ENCODE results near the gene TRPT1.
A peak's percentile ranks its signal among the peaks of the same experiment; 100 is the strongest.
"Not testable (repeated sequence)": the region's sequence is repeated elsewhere in the genome, so short reads cannot be mapped to it uniquely, and the experiment has no call there.

The TRPT1 gene

GRCh38 chr11:64251016-64251752 lies 25.2 kb upstream of the TRPT1 start, which contains the start of gene PLCB3:
PLCB3 (plus strand) TSS chr11:64251530; CDS start chr11:64251650, 120 bp downstream.
- Histone ChIP-seq H3K36me3 (ENCODE audit: control insufficient read depth in 5 of 5, insufficient read depth in 5 of 5, low read length in 5 of 5) (peaks cover 0 to 21% (median 20%) of the 10 kb centered on the region in 5 donors), H3K9me3 (ENCODE audit: control insufficient read depth in 5 of 5, low read length in 5 of 5) (no peaks in the 10 kb centered on the region), H3K27ac (ENCODE audit: low read depth, low read length) (peak within 1 kb of the TSS; percentile 50), H3K27me3 (ENCODE audit: control insufficient read depth in 5 of 5, insufficient read depth in 4 of 5, low read length in 5 of 5) (no peaks in the 10 kb centered on the region), H3K4me3 (ENCODE audit: low read depth in 1 of 5, low read length in 5 of 5) (peak within 1 kb of the TSS; percentile 73 to 80 (median 78)), H3K9ac (ENCODE audit: low read length in 5 of 5) (peak within 1 kb of the TSS in 4 of 5 donors; percentile 82 to 89 (median 84)), H3K4me1 (ENCODE audit: control insufficient read depth in 5 of 5, insufficient read depth in 5 of 5, low read length in 5 of 5) (peaks cover 2 to 48% (median 44%) of the 10 kb centered on the region in 5 donors)

- peaks cover 2 to 54% (median 51%) of the 10 kb centered on the region in 5 donors for H3K4me1 ChIP-seq (ENCODE audit: control insufficient read depth in 5 of 5, insufficient read depth in 5 of 5, low read length in 5 of 5)
- H3K27ac ChIP-seq (ENCODE audit: low read depth, low read length) = no peak overlapping the region
- peak overlapping the region in 4 of 5 donors; percentile 16 to 59 (median 48) for H3K9ac ChIP-seq (ENCODE audit: low read length in 5 of 5)
- H3K36me3 ChIP-seq (ENCODE audit: control insufficient read depth in 5 of 5, insufficient read depth in 5 of 5, low read length in 5 of 5) = peaks cover 0 to 15% (median 13%) of the 10 kb centered on the region in 5 donors
- H3K4me3 ChIP-seq (ENCODE audit: low read depth in 1 of 5, low read length in 5 of 5) = peak overlapping the region in 4 of 5 donors; percentile 47 to 66 (median 64)
- no peaks in the 10 kb centered on the region for H3K9me3 ChIP-seq (ENCODE audit: control insufficient read depth in 5 of 5, low read length in 5 of 5)
- H3K27me3 ChIP-seq (ENCODE audit: control insufficient read depth in 5 of 5, insufficient read depth in 4 of 5, low read length in 5 of 5) = no peaks in the 10 kb centered on the region
Measured at GRCh38 chr11:64250415-64251015, 24.5 kb upstream of the TRPT1 start.

GRCh38 chr11:64249563-64250414 lies 23.8 kb upstream of the TRPT1 start:
- Histone ChIP-seq H3K9me3 (ENCODE audit: control insufficient read depth in 5 of 5, low read length in 5 of 5) (no peaks in the 10 kb centered on the region), H3K4me3 (ENCODE audit: low read depth in 1 of 5, low read length in 5 of 5) (no peak overlapping the region), H3K4me1 (ENCODE audit: control insufficient read depth in 5 of 5, insufficient read depth in 5 of 5, low read length in 5 of 5) (peaks cover 2 to 62% (median 58%) of the 10 kb centered on the region in 5 donors), H3K27me3 (ENCODE audit: control insufficient read depth in 5 of 5, insufficient read depth in 4 of 5, low read length in 5 of 5) (no peaks in the 10 kb centered on the region), H3K9ac (ENCODE audit: low read length in 5 of 5) (peak overlapping the region in 1 of 5 donors; percentile 22), H3K36me3 (ENCODE audit: control insufficient read depth in 5 of 5, insufficient read depth in 5 of 5, low read length in 5 of 5) (peaks cover 0 to 8% (median 7%) of the 10 kb centered on the region in 5 donors), H3K27ac (ENCODE audit: low read depth, low read length) (no peak overlapping the region)

GRCh38 chr11:64249038-64249437 lies 23.1 kb upstream of the TRPT1 start:
- Histone ChIP-seq H3K27ac (ENCODE audit: low read depth, low read length) (no peak overlapping the region), H3K9ac (ENCODE audit: low read length in 5 of 5) (no peak overlapping the region), H3K9me3 (ENCODE audit: control insufficient read depth in 5 of 5, low read length in 5 of 5) (no peaks in the 10 kb centered on the region), H3K36me3 (ENCODE audit: control insufficient read depth in 5 of 5, insufficient read depth in 5 of 5, low read length in 5 of 5) (peaks cover 0 to 5% (median 3%) of the 10 kb centered on the region in 5 donors), H3K4me1 (ENCODE audit: control insufficient read depth in 5 of 5, insufficient read depth in 5 of 5, low read length in 5 of 5) (peaks cover 2 to 64% (median 58%) of the 10 kb centered on the region in 5 donors), H3K27me3 (ENCODE audit: control insufficient read depth in 5 of 5, insufficient read depth in 4 of 5, low read length in 5 of 5) (no peaks in the 10 kb centered on the region), H3K4me3 (ENCODE audit: low read depth in 1 of 5, low read length in 5 of 5) (no peak overlapping the region)

- Histone ChIP-seq H3K4me3 (ENCODE audit: low read depth in 1 of 5, low read length in 5 of 5) (no peak overlapping the region), H3K27me3 (ENCODE audit: control insufficient read depth in 5 of 5, insufficient read depth in 4 of 5, low read length in 5 of 5) (no peaks in the 10 kb centered on the region), H3K27ac (ENCODE audit: low read depth, low read length) (no peak overlapping the region), H3K4me1 (ENCODE audit: control insufficient read depth in 5 of 5, insufficient read depth in 5 of 5, low read length in 5 of 5) (peaks cover 2 to 65% (median 55%) of the 10 kb centered on the region in 5 donors), H3K9ac (ENCODE audit: low read length in 5 of 5) (no peak overlapping the region), H3K36me3 (ENCODE audit: control insufficient read depth in 5 of 5, insufficient read depth in 5 of 5, low read length in 5 of 5) (peaks cover 0 to 7% (median 7%) of the 10 kb centered on the region in 5 donors), H3K9me3 (ENCODE audit: control insufficient read depth in 5 of 5, low read length in 5 of 5) (no peaks in the 10 kb centered on the region)
Measured at GRCh38 chr11:64248578-64248977, 22.6 kb upstream of the TRPT1 start.

GRCh38 chr11:64247729-64248531 lies 21.9 kb upstream of the TRPT1 start:
- H3K9me3 ChIP-seq (ENCODE audit: control insufficient read depth in 5 of 5, low read length in 5 of 5) = no peaks in the 10 kb centered on the region
- peaks cover 0 to 14% (median 11%) of the 10 kb centered on the region in 5 donors for H3K36me3 ChIP-seq (ENCODE audit: control insufficient read depth in 5 of 5, insufficient read depth in 5 of 5, low read length in 5 of 5)
- no peaks in the 10 kb centered on the region for H3K27me3 ChIP-seq (ENCODE audit: control insufficient read depth in 5 of 5, insufficient read depth in 4 of 5, low read length in 5 of 5)
- H3K4me3 ChIP-seq (ENCODE audit: low read depth in 1 of 5, low read length in 5 of 5) = peak overlapping the region in 4 of 5 donors; percentile 76 to 92 (median 87)
- peaks cover 2 to 65% (median 54%) of the 10 kb centered on the region in 5 donors for H3K4me1 ChIP-seq (ENCODE audit: control insufficient read depth in 5 of 5, insufficient read depth in 5 of 5, low read length in 5 of 5)
- peak overlapping the region; percentile 94 for H3K27ac ChIP-seq (ENCODE audit: low read depth, low read length)
- peak overlapping the region in 4 of 5 donors; percentile 26 to 91 (median 84) for H3K9ac ChIP-seq (ENCODE audit: low read length in 5 of 5)

- Histone ChIP-seq H3K4me3 (ENCODE audit: low read depth in 1 of 5, low read length in 5 of 5) (peak within 1 kb of the TSS; percentile 76 to 92 (median 83)), H3K36me3 (ENCODE audit: control insufficient read depth in 5 of 5, insufficient read depth in 5 of 5, low read length in 5 of 5) (peaks cover 0 to 14% (median 11%) of the 10 kb centered on the region in 5 donors), H3K9ac (ENCODE audit: low read length in 5 of 5) (peak within 1 kb of the TSS; percentile 65 to 91 (median 82)), H3K9me3 (ENCODE audit: control insufficient read depth in 5 of 5, low read length in 5 of 5) (no peaks in the 10 kb centered on the region), H3K4me1 (ENCODE audit: control insufficient read depth in 5 of 5, insufficient read depth in 5 of 5, low read length in 5 of 5) (peaks cover 2 to 65% (median 54%) of the 10 kb centered on the region in 5 donors), H3K27me3 (ENCODE audit: control insufficient read depth in 5 of 5, insufficient read depth in 4 of 5, low read length in 5 of 5) (no peaks in the 10 kb centered on the region), H3K27ac (ENCODE audit: low read depth, low read length) (peak within 1 kb of the TSS; percentile 94)
Measured at GRCh38 chr11:64246871-64247728, 21.1 kb upstream of the TRPT1 start, which contains the start of gene PPP1R14B. PPP1R14B (minus strand) TSS chr11:64246943; CDS start chr11:64246673, 270 bp downstream.

GRCh38 chr11:64246621-64246870 lies 20.6 kb upstream of the TRPT1 start:
- Histone ChIP-seq H3K4me3 (ENCODE audit: low read depth in 1 of 5, low read length in 5 of 5) (peak overlapping the region in 2 of 5 donors; percentile 68 to 73), H3K36me3 (ENCODE audit: control insufficient read depth in 5 of 5, insufficient read depth in 5 of 5, low read length in 5 of 5) (peaks cover 0 to 14% (median 11%) of the 10 kb centered on the region in 5 donors), H3K9ac (ENCODE audit: low read length in 5 of 5) (peak overlapping the region in 1 of 5 donors; percentile 60), H3K4me1 (ENCODE audit: control insufficient read depth in 5 of 5, insufficient read depth in 5 of 5, low read length in 5 of 5) (peaks cover 2 to 65% (median 54%) of the 10 kb centered on the region in 5 donors)
- not testable (repeated sequence) for H3K27ac ChIP-seq (ENCODE audit: low read depth, low read length); H3K27me3 ChIP-seq (ENCODE audit: control insufficient read depth in 5 of 5, insufficient read depth in 4 of 5, low read length in 5 of 5); H3K9me3 ChIP-seq (ENCODE audit: control insufficient read depth in 5 of 5, low read length in 5 of 5)
